Peyer's patch (tissue), 4 donors: ENCODE results near the gene SLC39A7.

Source experiments
- POLR2A ChIP-seq, 2 donors: fragments of 450-650 bp; IDR thresholded peaks; one replicate each; pipeline ENCODE4 v1.5.1; 2017; ENCODE audit warnings: antibody characterized with exemption in 2 of 2, mild to moderate bottlenecking in 2 of 2, moderate library complexity in 2 of 2
- TF ChIP-seq, protein P1 (sequence below), 6 experiments: fragments of 450-650 bp in 4 of 6; fragments of 200-600 bp in 2 of 6; sonication (generic) in 1 of 6; IDR thresholded peaks; one replicate each; pipeline ENCODE4 v1.5.1; 2017 to 2019; ENCODE audit warnings: antibody characterized with exemption in 6 of 6, mild to moderate bottlenecking in 3 of 6, moderate library complexity in 1 of 6

GRCh38 chr6:33194431-33194979 lies 6.2 kb upstream of the SLC39A7 start:
- TF ChIP-seq, protein P1, sequence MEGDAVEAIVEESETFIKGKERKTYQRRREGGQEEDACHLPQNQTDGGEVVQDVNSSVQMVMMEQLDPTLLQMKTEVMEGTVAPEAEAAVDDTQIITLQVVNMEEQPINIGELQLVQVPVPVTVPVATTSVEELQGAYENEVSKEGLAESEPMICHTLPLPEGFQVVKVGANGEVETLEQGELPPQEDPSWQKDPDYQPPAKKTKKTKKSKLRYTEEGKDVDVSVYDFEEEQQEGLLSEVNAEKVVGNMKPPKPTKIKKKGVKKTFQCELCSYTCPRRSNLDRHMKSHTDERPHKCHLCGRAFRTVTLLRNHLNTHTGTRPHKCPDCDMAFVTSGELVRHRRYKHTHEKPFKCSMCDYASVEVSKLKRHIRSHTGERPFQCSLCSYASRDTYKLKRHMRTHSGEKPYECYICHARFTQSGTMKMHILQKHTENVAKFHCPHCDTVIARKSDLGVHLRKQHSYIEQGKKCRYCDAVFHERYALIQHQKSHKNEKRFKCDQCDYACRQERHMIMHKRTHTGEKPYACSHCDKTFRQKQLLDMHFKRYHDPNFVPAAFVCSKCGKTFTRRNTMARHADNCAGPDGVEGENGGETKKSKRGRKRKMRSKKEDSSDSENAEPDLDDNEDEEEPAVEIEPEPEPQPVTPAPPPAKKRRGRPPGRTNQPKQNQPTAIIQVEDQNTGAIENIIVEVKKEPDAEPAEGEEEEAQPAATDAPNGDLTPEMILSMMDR (IDR thresholded peaks at IDR 0.05): no peak
- TF ChIP-seq POLR2A (IDR thresholded peaks at IDR 0.05): no peak
